Smooth muscle cell (in vitro differentiated cells): Measurements from ENCODE around the gene SLC11A2. TPM values are rescaled to one million over a fixed set of nuclear protein-coding genes. Genes with fewer than 3 reads are reported as not detected.

Experiments
- DNase-seq: peaks from one replicate; lab custom pipeline; 2025; ENCODE audit not compliant: unreplicated experiment; lab: John Stamatoyannopoulos, UW
- H2AFZ ChIP-seq: fragments of 200-600 bp; sonication (generic); 2 replicates; pipeline ENCODE4 v1.6.0; 2016; ENCODE audit warnings: antibody characterized with exemption, low read depth, mild to moderate bottlenecking
- H3F3A ChIP-seq: fragments of 200-600 bp; sonication (generic); 2 replicates; pipeline ENCODE4 v1.6.0; 2017; ENCODE audit warnings: antibody characterized with exemption, low read depth
- H3K27ac ChIP-seq: fragments of 200-600 bp; sonication (generic); 2 replicates; pipeline ENCODE4 v1.5.1; 2016; ENCODE audit warnings: low read depth, mild to moderate bottlenecking
- H3K27me3 ChIP-seq: fragments of 200-600 bp; sonication (generic); 2 replicates; pipeline ENCODE4 v1.6.1; 2016; ENCODE audit warnings: low read depth, mild to moderate bottlenecking
- H3K36me3 ChIP-seq: fragments of 200-600 bp; sonication (generic); 2 replicates; pipeline ENCODE4 v1.5.1; 2016; ENCODE audit warnings: low read depth
- H3K4me1 ChIP-seq: fragments of 200-600 bp; sonication (generic); 2 replicates; pipeline ENCODE4 v1.5.1; 2016; ENCODE audit warnings: low read depth
- H3K4me2 ChIP-seq: fragments of 200-600 bp; sonication (generic); 2 replicates; pipeline ENCODE4 v1.6.0; 2016; ENCODE audit warnings: mild to moderate bottlenecking
- H3K4me3 ChIP-seq: fragments of 200-600 bp; sonication (generic); 2 replicates; pipeline ENCODE4 v1.5.1; 2016; ENCODE audit warnings: mild to moderate bottlenecking
- H3K79me2 ChIP-seq: fragments of 200-600 bp; sonication (generic); 2 replicates; pipeline ENCODE4 v1.6.0; 2016; ENCODE audit warnings: low read depth, mild to moderate bottlenecking
- H3K9ac ChIP-seq: fragments of 200-600 bp; sonication (generic); 2 replicates; pipeline ENCODE4 v1.6.0; 2016; ENCODE audit warnings: low read depth
- H3K9me3 ChIP-seq: fragments of 200-600 bp; sonication (generic); replicated peaks from 2 replicates; pipeline ENCODE4 v1.5.1; 2016; ENCODE audit warnings: low read depth
- H4K20me1 ChIP-seq: fragments of 200-600 bp; sonication (generic); 2 replicates; pipeline ENCODE4 v1.6.0; 2016; ENCODE audit warnings: low read depth
- WGBS: methylation state at CpG from one replicate; pipeline ENCODE4 v1.1.7; 2016; ENCODE audit warnings: low lambda C conversion rate; 5-methylcytosine and 5-hydroxymethylcytosine counted together
- polyA plus RNA-seq: library from polyadenylated mRNA; unstranded; fragments of >200 nt; fragmentation: Nextera tagmentation; extraction: Ambion mirVana; gene quantifications from 2 replicates; pipeline ENCODE4 v1.2.1, GENCODE V29; 2016
- total RNA-seq: library from RNA; depleted of rRNA; stranded (reverse); fragments of >200 nt; gene quantifications from 2 replicates; pipeline ENCODE4 v1.2.3, GENCODE V29; 2014
- TF ChIP-seq, protein P1 (sequence below): fragments of 200-600 bp; sonication (generic); IDR thresholded peaks from 2 replicates; pipeline ENCODE4 v1.5.1; 2017; ENCODE audit warnings: borderline replicate concordance, mild to moderate bottlenecking, antibody characterized with exemption; ENCODE audit not compliant: insufficient read depth, poor library complexity, severe bottlenecking

SLC11A2 gene
- total and polyA plus RNA-seq, 2 experiments from 2014 or later = 26.5 to 31.3 TPM

DNA sequence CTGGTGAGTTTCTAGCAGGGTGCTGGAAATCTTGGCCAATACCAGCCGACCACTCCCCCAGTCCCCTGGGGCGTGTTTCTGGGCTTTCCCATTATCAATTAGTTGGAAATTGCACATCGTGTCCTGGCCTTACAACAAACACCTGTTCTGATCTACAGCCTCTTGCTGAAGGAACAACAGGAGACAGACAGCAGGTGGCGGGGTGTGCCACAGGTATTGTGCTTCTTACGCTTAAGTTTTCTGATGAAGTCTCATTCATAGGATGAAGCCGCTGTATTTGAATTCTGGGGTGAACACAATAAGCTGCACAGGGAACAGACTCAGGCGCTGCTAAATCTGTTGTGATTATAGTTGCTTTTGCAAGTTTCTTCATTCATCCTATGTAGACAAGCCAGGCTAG lies 73.1 kb downstream of the SLC11A2 start:
- DNase-seq = no peak
- no peaks in the 10 kb centered on the region for H3K36me3 ChIP-seq
- H3K79me2 ChIP-seq = no peaks in the 10 kb centered on the region

DNA sequence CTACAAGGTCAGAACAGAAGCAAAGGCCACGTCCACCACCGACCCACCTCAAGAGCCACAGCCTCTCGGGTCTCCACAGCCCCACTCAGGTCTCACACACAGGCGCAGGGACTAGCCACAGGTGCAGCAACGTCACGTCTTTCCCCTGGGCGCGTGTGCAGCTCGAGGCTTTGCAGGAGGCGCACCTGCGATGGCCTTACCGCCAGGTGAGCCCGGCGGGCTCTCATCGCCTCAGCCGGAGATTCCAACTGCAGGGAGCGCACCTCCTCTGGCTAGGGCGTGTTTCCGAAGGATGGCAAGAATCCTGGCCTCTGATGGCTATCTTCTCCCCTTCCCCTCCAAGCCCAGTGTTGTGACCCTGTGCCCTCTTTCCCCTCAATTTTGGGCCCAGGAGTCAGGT lies 73.7 kb downstream of the SLC11A2 start, which contains the start of gene HIGD1C:
TSS of gene HIGD1C (plus strand) at position 35 of the 400 bp plus-strand sequence. CDS start 1,455 bp downstream, outside the sequence.
- no peaks in the 10 kb centered on the region for H3K4me1 ChIP-seq
- H3K79me2 ChIP-seq = no peaks in the 10 kb centered on the region
- TF ChIP-seq, protein P1, sequence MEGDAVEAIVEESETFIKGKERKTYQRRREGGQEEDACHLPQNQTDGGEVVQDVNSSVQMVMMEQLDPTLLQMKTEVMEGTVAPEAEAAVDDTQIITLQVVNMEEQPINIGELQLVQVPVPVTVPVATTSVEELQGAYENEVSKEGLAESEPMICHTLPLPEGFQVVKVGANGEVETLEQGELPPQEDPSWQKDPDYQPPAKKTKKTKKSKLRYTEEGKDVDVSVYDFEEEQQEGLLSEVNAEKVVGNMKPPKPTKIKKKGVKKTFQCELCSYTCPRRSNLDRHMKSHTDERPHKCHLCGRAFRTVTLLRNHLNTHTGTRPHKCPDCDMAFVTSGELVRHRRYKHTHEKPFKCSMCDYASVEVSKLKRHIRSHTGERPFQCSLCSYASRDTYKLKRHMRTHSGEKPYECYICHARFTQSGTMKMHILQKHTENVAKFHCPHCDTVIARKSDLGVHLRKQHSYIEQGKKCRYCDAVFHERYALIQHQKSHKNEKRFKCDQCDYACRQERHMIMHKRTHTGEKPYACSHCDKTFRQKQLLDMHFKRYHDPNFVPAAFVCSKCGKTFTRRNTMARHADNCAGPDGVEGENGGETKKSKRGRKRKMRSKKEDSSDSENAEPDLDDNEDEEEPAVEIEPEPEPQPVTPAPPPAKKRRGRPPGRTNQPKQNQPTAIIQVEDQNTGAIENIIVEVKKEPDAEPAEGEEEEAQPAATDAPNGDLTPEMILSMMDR = no peak
- no peaks in the 10 kb centered on the region for H3K9me3 ChIP-seq
- H3K9ac ChIP-seq = no peak within 1 kb of the TSS
- no peak within 1 kb of the TSS for H3K4me3 ChIP-seq
- DNase-seq = no peak
- H3K27me3 ChIP-seq = no peaks in the 10 kb centered on the region
- no peak within 1 kb of the TSS for H3K4me2 ChIP-seq
- H2AFZ ChIP-seq = no peak within 1 kb of the TSS
- 95% methylated on average over 19 of the region's 19 CpGs for WGBS
- no peak within 1 kb of the TSS for H3K27ac ChIP-seq
- no peaks in the 10 kb centered on the region for H3F3A ChIP-seq
- no peaks in the 10 kb centered on the region for H3K36me3 ChIP-seq
- no peaks in the 10 kb centered on the region for H4K20me1 ChIP-seq

More for the DNA sequence above, 73.1 kb downstream of the SLC11A2 start:
- H3K9ac ChIP-seq = no peak overlapping the region
- 89% methylated on average over 7 of the region's 7 CpGs for WGBS
- H3K27ac ChIP-seq = no peak overlapping the region
- H3K27me3 ChIP-seq = no peaks in the 10 kb centered on the region
- no peak overlapping the region for H3K4me2 ChIP-seq
- H2AFZ ChIP-seq = no peak overlapping the region
- no peaks in the 10 kb centered on the region for H3F3A ChIP-seq
- no peaks in the 10 kb centered on the region for H3K4me1 ChIP-seq
- H4K20me1 ChIP-seq = no peaks in the 10 kb centered on the region
- TF ChIP-seq, protein P1 = no peak
- H3K9me3 ChIP-seq = no peaks in the 10 kb centered on the region
- H3K4me3 ChIP-seq = no peak overlapping the region

DNA sequence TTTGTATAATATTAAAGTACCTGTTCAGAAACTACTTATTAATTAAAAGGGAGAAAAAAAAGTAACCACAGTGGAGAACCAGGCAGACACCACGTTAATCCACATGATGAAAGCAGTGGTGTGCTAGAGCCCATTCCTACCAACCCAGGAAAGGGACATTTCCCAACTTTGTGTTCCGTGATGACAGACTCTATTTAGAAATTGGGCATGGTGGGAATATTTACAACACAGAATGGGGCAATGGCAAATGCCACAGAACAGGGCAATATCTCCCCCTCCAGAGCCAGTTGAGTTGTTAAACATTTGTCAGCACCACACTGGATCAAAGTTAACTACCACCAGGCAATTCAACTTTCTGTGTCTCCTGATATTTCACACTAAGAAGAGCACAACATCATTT lies 75.1 kb downstream of the SLC11A2 start:
- Histone ChIP-seq H3K27ac (no peak overlapping the region), H3K4me1 (no peaks in the 10 kb centered on the region), H3K9me3 (no peaks in the 10 kb centered on the region), H4K20me1 (no peaks in the 10 kb centered on the region), H2AFZ (no peak overlapping the region), H3K36me3 (no peaks in the 10 kb centered on the region), H3K27me3 (no peaks in the 10 kb centered on the region), H3K9ac (no peak overlapping the region), H3K4me2 (no peak overlapping the region), H3K4me3 (no peak overlapping the region), H3K79me2 (no peaks in the 10 kb centered on the region), H3F3A (no peaks in the 10 kb centered on the region)
- WGBS = 87% methylated on average over 2 of the region's 2 CpGs
- TF ChIP-seq, protein P1 = no peak
- DNase-seq = no peak

DNA sequence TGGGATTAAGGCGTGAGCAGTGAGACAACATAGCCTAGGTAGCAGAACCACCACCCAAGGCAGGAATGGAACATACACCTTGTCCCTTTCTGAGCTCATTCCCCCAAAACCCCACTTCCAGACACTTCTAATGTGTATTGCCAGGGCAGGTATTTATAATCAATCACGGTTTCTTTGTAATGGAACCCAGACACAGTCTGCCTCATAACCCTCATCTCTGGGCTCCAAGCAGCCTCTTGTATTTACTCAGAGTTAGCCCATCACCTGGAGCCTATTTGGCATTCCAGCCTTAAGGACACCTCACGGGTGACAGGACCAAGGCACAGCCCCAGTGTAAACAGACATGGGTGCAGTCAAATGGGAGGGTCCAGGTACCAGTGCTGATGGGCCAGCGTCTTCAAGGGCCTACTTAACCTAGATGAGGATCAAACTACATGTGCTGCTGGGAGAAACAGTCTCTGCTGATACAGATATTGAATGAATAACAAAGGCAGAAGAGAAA lies 76.3 kb downstream of the SLC11A2 start:
- Histone ChIP-seq H4K20me1 (no peaks in the 10 kb centered on the region), H3K36me3 (no peaks in the 10 kb centered on the region), H3K4me1 (no peaks in the 10 kb centered on the region), H3K9ac (no peak overlapping the region), H3F3A (no peaks in the 10 kb centered on the region), H3K9me3 (no peaks in the 10 kb centered on the region), H2AFZ (no peak overlapping the region), H3K27me3 (no peaks in the 10 kb centered on the region), H3K4me3 (no peak overlapping the region), H3K79me2 (no peaks in the 10 kb centered on the region), H3K4me2 (no peak overlapping the region), H3K27ac (no peak overlapping the region)
- 95% methylated on average over 4 of the region's 4 CpGs for WGBS
- no peak for DNase-seq
- TF ChIP-seq, protein P1 = no peak
